HG03159 (cell line): Measurements from ENCODE around the gene HOXD8.

Experiments
- ATAC-seq: cut with Tn5 transposase; IDR thresholded peaks from one replicate; pipeline ENCODE4 v1.9.1; 2021; ENCODE audit warnings: mild to moderate bottlenecking, moderate library complexity; ENCODE audit not compliant: unreplicated experiment

The HOXD8 gene

GRCh38 chr2:176171351-176172006 lies 42.0 kb downstream of the HOXD8 start:
- no peak for ATAC-seq

- no peak for ATAC-seq
Measured at GRCh38 chr2:176172007-176172894, 42.7 kb downstream of the HOXD8 start.

- ATAC-seq, result no peak
Measured at GRCh38 chr2:176172895-176173566, 43.5 kb downstream of the HOXD8 start.

- ATAC-seq, result no peak
Measured at GRCh38 chr2:176173567-176174381, 44.3 kb downstream of the HOXD8 start.

GRCh38 chr2:176174382-176174823 lies 44.9 kb downstream of the HOXD8 start:
- ATAC-seq, result no peak

GRCh38 chr2:176174824-176175708 lies 45.6 kb downstream of the HOXD8 start:
- no peak for ATAC-seq

GRCh38 chr2:176175709-176176607 lies 46.5 kb downstream of the HOXD8 start:
- ATAC-seq, result no peak

GRCh38 chr2:176177580-176178037 lies 48.1 kb downstream of the HOXD8 start:
- ATAC-seq, result no peak

GRCh38 chr2:176178038-176178756 lies 48.7 kb downstream of the HOXD8 start:
- no peak for ATAC-seq

- no peak for ATAC-seq
Measured at GRCh38 chr2:176178757-176179295, 49.3 kb downstream of the HOXD8 start.

GRCh38 chr2:176181551-176181950 lies 52.0 kb downstream of the HOXD8 start:
- no peak for ATAC-seq
